T47D (cell line): ENCODE data around the gene OSBPL5.

Source experiments
- DNase-seq, 2 experiments: peaks; one replicate each; pipeline versions ENCODE4 v3.0.0 to v3.0.0-alpha.2; 2011 to 2012; ENCODE audit warnings: low read depth in 1 of 2, low spot score in 1 of 2
- JUND ChIP-seq: IDR thresholded peaks from 2 replicates; pipeline ENCODE4 v1.6.1; 2012; ENCODE audit warnings: low read depth
- in situ Hi-C: cut with HindIII; loops from 2 replicates; pipeline ENCODE4 v1.10.0; 2016; ENCODE audit warnings: low sequenced_read_pairs, low pct_unique_long_range_greater_than_20kb

The OSBPL5 gene

DNA sequence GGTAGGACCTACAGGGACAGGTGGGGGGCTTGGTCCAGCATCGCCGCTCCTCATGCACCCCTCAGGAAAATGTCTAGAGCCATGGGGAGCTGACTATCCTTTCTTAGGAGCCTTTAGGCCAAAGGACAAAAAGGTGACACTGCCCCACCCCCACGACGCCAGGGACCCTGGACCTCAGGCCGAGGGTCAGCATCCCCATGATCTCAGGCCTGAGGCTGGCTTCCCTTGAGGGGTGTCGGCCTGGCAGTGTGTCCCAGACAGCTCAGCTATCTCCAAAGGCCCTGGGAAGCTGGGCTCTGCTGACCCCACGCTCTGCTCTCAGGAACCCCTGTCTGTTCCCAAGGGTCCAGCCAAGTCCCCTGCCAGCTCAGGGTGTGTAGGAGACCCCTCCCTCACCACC, 37.2 kb upstream of the OSBPL5 start:
- in situ Hi-C loops: no loop called here

DNA sequence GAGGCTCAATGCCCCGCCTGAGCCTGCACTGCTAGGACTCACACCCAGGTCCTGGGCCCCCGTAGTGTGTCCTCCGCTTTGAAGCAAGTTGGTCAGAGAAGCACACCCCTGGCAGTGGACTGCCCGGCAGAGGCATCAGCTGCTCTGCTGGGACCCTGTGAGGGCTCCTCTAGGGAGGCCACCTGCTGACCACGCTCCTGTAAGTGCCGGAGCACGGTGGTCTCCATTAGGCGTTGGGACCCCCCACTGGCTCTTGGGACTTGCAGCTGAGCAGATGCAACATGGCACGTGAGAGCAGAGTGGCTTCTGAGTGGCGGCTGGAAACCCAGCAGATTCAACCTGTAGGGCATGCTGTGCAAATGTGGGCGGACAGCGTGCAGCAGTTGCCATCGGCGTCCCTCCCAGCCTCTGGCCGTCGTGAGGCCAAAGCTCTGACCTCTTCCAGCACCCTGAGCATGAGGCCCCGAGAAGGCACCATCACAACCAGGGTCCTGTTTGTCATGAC, 36.6 kb upstream of the OSBPL5 start:
- no peak for DNase-seq
- TF ChIP-seq JUND: no peak
- in situ Hi-C loops: no loop called here

More for the DNA sequence above, 37.2 kb upstream of the OSBPL5 start:
- no peak for DNase-seq
- TF ChIP-seq JUND: no peak

DNA sequence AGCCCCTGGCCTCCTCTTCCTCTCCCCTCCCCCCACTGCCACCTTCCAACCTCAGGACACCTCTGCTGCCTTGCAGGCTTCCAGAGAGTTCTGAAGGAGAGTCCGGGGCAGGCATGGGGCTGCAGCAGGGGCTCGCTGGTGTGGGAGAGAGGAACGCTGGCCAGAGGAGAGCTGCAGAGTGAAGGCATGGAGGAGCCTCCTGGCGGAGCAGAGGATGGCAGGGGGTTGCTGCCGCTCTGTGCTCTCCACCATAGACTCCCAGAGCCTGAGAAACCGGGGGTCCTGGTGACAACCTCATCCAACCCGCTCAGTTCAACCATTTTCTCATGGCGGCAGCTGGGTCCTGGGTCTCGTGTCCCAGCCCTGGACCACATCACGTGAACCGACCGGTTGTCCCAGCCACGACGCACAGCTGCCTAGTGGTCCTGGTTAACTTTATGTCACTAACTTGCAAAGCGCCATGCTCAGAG, 36.0 kb upstream of the OSBPL5 start:
- no peak for DNase-seq
- no peak for TF ChIP-seq JUND
- in situ Hi-C loops: no loop called here

DNA sequence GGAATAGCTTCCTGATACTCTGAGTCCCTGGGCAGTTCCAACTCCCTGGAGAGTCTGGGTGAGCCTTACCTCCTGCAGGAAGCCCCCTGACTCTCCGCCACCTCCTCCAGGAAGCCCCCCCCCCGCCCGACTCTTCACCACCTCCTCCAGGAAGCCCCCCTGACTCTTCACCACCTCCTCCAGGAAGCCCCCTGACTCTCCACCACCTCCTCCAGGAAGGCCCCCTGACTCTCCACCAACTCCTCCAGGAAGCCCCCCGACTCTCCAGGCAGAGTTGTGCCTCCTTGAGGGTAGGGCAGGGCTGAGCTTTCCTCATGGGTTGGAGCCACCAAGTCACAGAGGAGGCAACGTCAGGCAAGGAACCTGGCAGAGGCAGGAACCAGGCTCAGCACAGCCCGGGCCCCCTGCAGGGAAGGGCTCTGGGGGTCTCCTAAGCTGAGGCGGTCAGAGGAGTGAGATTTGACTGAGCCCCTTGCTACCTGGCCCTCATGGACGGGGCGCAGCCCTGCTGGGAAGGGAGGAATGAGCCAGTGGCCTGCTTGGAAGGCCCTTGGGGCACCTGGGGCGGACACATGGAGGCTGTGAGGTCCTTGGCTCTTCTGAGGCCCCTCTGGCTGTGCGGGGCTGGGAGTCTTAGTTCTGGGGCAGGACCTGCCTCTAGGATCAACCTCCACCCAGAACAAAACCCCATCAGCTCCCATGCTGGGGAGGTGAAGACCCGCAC, 35.4 kb upstream of the OSBPL5 start:
- in situ Hi-C loops: no loop called here
- no peak for DNase-seq
- no peak for TF ChIP-seq JUND

DNA sequence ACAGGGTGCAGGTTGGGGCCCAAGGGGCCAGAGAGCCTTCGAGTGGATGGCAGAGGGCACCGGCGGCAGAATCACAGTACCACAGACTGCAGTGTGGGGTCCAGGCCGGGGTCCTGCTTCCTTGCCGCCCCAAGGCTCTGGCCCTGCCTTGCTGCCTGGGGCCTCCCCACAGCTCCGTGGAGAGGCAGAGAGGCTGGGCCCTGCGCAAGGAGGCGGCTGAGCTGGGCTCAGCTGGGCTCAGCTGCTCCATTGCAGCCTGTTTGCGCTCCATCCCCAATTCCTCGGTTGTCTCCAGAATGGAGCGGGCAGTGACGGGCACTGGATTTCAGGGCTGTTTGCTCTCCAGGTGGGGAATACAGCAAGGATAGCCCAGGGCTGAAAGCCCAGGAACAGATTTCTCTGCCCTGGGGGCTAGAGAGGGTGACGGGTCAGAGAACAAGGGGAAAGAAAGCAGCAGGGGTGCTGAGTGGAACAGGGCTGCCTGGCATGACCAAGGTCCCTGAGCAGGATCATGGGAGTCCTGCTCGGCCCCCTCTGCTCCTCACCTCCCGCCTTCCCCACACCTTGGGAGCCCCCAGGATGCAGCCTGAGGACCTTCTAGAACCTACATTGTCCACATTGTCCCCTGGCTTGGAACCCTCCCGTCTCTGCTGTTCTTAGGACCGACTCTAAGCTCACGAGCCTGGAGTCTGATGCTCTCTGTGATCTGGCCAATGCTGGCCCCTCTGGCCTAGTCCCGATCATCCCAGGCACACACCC, 34.6 kb upstream of the OSBPL5 start:
- DNase-seq: no peak
- in situ Hi-C loops: no loop called here
- TF ChIP-seq JUND: no peak

DNA sequence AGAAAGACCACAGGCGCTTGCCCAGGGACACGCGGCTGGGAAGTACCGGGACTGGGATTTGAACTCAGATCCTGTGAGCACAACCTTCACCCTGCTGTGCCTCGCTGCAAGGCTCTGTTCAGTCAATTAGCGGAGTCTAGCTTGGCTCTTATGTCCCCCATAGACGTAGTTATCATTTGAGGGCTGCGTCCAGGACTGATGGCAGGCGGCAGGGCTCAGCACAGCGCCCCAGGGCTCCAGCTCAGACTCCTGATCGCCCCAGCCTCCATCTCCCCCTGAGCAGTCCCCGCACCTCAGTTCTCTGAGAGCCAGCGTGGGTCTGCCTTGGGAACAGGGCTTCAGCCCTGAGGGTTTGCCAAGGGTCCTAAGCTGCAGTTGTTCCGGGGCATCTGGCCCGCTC, 33.7 kb upstream of the OSBPL5 start:
- no peak for DNase-seq
- in situ Hi-C loops: no loop called here
- no peak for TF ChIP-seq JUND

DNA sequence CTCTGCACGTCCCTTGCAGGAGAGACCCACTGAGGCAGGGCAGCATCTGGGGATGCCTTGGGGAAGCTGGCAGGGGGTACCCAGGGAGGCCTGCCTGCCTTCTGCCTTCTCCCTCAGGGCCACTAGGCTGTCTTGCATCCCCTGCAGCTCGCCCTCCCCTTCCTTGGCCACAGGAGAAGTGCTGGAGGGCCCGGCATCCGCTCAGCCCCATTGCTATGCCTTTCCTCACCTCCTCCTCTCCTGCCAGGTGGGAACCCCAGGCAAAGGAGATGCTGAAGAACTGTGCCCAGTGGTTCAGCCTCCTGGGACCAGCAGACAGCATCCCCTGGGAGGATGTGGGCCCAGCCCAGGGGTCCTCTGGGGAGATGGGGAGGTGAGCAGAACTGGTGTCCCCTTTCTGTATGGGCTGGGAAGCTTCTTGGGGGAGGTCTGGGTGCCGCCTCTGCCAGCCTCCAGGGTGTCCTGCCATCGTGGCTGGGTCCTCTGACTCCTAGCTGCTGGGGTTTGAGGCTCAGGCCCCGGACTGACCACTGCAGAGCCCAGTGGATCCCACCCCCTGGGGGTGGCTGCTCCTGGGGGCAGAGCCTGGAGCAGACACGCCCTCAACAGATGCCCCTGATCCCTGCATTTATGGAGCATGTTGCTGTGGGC, 32.9 kb upstream of the OSBPL5 start:
- in situ Hi-C loops: no loop called here
- no peak for TF ChIP-seq JUND
- no peak for DNase-seq

DNA sequence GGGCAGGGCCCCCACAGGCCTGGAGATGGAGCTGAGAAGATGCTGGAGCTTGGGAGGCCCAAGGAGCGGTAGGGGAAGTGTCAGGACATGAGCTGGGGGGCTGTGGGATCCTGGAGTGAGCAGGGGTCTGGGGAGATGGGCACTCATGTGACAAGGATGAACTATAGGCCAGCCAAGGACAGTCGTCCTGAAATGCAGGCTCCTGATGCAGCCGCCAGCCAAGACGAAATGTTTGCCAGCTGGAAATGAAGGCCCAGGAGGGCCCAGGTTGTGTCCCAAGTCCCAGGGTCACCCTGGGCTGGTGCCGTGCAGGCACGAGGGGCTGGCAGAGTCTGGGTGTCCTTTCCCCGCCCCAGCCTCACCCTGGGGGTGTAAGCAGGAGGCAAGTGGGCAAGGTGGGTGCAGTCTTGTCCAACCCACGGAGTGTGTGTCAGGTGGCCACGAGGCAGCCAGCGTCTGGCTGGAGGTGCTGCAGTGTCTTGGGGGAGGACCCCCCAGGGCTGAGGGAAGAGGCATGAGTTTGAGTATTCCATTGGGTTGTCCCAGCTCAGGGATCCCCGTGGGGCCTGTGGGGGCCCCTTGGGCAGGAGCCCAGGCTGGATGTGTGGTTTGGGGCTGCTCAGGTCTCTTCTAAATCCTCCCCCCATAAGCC, 32.1 kb upstream of the OSBPL5 start:
- in situ Hi-C loops: no loop called here

DNA sequence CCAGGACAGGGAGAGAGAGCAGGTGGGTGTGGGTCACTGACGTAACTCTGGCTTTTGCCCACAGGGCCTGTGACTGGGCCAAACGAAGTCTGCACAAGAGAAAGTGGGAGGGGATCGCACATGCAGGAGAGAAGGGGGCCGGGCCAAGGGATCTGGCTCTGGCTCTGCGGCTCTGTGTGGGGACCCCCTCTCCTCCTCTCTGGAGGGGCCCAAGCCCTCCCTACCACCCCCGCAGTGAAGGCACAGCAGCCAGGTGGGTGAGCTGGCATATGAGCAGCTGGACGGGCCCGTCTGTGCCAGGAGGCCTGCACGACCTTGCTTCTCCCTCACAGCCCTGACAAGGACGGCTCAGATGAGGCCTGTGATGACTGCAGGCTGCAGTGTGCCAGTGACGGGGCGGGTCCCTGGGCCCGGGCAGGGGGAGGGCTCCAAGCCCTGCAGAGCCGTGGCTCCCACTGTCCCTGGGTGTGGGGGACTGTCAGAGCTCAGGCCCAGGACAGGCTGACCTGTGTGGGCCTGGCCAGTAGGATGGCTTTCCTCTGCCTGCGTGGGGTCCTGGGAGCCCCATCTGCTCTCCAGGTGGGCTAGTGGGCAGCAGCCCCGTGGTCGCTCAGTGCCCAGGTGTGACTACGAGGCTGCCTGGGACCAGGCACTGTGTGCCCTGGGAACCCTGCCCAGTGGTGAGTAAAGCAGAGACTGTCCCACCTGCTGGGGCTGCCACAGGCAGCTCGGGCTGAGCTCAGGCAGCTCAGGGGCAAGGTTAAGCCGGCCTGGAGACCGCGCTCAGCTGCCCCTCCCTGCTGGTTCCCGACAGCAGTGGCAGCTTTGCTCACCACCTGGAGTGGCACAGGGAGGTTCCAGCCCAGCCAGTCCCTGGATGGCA, 31.3 kb upstream of the OSBPL5 start:
- no peak for DNase-seq
- in situ Hi-C loops: no loop called here
- no peak for TF ChIP-seq JUND

More for the DNA sequence above, 32.1 kb upstream of the OSBPL5 start:
- no peak for TF ChIP-seq JUND
- no peak for DNase-seq

DNA sequence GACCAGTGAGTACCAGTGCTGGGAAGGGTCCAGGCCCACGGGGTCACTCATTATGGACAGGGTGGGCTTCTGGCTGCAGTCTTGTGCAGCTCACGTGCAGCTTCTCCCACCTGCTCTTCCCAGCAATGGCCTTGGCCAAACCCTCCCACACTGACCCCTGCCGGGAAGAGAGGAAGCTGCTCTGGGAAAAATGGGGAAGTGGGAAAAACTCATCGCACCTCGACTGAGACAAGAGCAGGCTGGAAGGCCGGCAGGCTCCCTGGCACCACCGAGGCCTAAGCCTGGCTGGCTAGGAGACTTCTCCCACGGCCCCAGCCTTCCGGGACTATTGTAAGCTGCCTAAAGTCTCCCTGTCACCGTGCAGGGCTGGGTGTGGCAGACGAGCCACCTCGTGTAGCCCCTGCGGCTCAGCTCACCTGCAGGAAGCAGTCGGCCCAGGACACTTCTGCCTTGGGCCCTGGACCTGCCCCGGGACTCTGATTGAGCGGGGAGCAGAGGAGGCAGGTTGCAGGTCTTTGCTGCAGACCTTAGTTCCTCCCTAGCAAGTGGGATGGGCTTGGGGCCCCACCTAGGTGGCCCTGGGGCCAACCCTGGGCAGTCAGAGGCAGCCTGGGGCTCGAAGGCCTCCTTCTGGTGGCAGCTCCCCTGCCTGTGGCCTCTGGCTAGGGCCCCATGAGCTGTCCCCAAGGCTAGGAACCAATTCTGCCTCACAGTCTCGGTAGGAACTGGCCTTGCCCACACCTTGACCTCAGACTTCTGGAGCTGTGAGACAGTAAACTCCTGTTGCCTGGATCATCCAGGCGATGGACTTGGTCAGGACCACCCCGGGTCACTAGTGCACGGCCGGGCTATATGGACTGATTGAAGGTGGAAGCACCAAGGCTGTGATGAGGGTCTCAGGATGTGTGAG, 30.4 kb upstream of the OSBPL5 start:
- in situ Hi-C loops: no loop called here
- peak in 1 of 2 experiments; percentile 28 for DNase-seq
- TF ChIP-seq JUND: no peak
